CD4-positive, alpha-beta memory T cell (primary cell): Measurements from ENCODE around the gene SLC22A9. TPM values are rescaled to one million over a fixed set of nuclear protein-coding genes. Genes with fewer than 3 reads are reported as not detected.

Experiments
- CTCF ChIA-PET: fragments of 350-600 bp; sonication (Branson Sonifier 250); formaldehyde crosslinking; loops from one replicate; lab custom pipeline; 2021; ENCODE audit warnings: inconsistent platforms; ENCODE audit not compliant: partially characterized antibody; lab: Charles Lee
- POLR2A ChIA-PET: fragments of 350-600 bp; sonication (Branson Sonifier 250); formaldehyde crosslinking; loops from one replicate; lab custom pipeline; 2021; ENCODE audit not compliant: partially characterized antibody; lab: Charles Lee
- DNase-seq, 5 donors: peaks; one replicate each; pipeline versions ENCODE4 v3.0.0 to v3.0.0-alpha.2; 2020 to 2022; ENCODE audit warnings: mixed read lengths in 1 of 5
- H3K27ac ChIP-seq: one replicate; pipeline ENCODE4 v1.7.0; 2013; ENCODE audit warnings: low read depth, low read length
- H3K27me3 ChIP-seq: 2 replicates; pipeline ENCODE4 v1.7.0; 2013; ENCODE audit warnings: mild to moderate bottlenecking, low read length, moderate library complexity; ENCODE audit not compliant: insufficient read depth
- H3K36me3 ChIP-seq: 2 replicates; pipeline ENCODE4 v1.7.0; 2013; ENCODE audit warnings: mild to moderate bottlenecking, low read length, moderate library complexity; ENCODE audit not compliant: insufficient read depth
- H3K4me1 ChIP-seq: 2 replicates; pipeline ENCODE4 v1.7.0; 2013; ENCODE audit warnings: mild to moderate bottlenecking, low read length, moderate library complexity; ENCODE audit not compliant: insufficient read depth
- H3K4me3 ChIP-seq, 2 donors: one replicate each; pipeline ENCODE4 v1.7.0; 2013; ENCODE audit warnings: low read length in 2 of 2, mild to moderate bottlenecking in 1 of 2
- H3K9me3 ChIP-seq, 2 donors: one replicate each; pipeline ENCODE4 v1.7.0; 2013; ENCODE audit warnings: low read length in 2 of 2, control low read depth in 1 of 2; ENCODE audit not compliant: control insufficient read depth in 1 of 2
- H3K27ac Mint-ChIP-seq, 7 donors: one replicate each; pipeline ENCODE4 v1.8.0; 2020 to 2021; ENCODE audit warnings: mixed read lengths in 7 of 7, mild to moderate bottlenecking in 6 of 7, inconsistent platforms in 3 of 7, moderate library complexity in 3 of 7
- H3K27me3 Mint-ChIP-seq, 2 donors: one replicate each; pipeline ENCODE4 v1.8.0; 2020 to 2021; ENCODE audit warnings: mixed read lengths in 2 of 2
- H3K36me3 Mint-ChIP-seq, 2 donors: one replicate each; pipeline ENCODE4 v1.8.0; 2020 to 2021; ENCODE audit warnings: mixed read lengths in 2 of 2, inconsistent platforms in 1 of 2, mild to moderate bottlenecking in 1 of 2
- H3K4me1 Mint-ChIP-seq, 4 donors: one replicate each; pipeline ENCODE4 v1.8.0; 2020 to 2021; ENCODE audit warnings: mixed read lengths in 4 of 4, mild to moderate bottlenecking in 1 of 4
- H3K4me3 Mint-ChIP-seq, 8 donors: one replicate each; pipeline ENCODE4 v1.8.0; 2020 to 2021; ENCODE audit warnings: mixed read lengths in 8 of 8, mild to moderate bottlenecking in 7 of 8, moderate library complexity in 6 of 8, inconsistent platforms in 3 of 8
- H3K9me3 Mint-ChIP-seq, 8 donors: one replicate each; pipeline ENCODE4 v1.8.0; 2020 to 2021; ENCODE audit warnings: mixed read lengths in 8 of 8, mild to moderate bottlenecking in 5 of 8, inconsistent platforms in 3 of 8, moderate library complexity in 1 of 8
- intact Hi-C: fragments of 100-400 bp; cut with micrococcal nuclease; formaldehyde crosslinking; loops from one replicate; pipeline ENCODE4 v1.15.1; 2023
- polyA plus RNA-seq, 2 donors: library from polyadenylated mRNA; unstranded; fragments of 300-500 nt; fragmentation: Illumina TruSeq; gene quantifications; one replicate each; pipeline ENCODE4 v1.2.3, GENCODE V29; 2021
- total RNA-seq, 2 experiments: library from RNA; stranded (reverse); gene quantifications; one replicate each; pipeline ENCODE4 v1.2.3, GENCODE V29; 2021

Gene SLC22A9
- total and polyA plus RNA-seq, 4 experiments from 2014 or later, result not detected

- Mint-ChIP-seq H3K27ac (no peak overlapping the region), H3K4me3 (no peak overlapping the region), H3K9me3 (peaks cover 0 to 5% (median 0%) of the 10 kb centered on the region in 8 donors), H3K4me1 (peaks cover 3 to 13% (median 8%) of the 10 kb centered on the region in 4 donors), H3K27me3 (peaks cover 0 to 2% of the 10 kb centered on the region in 2 donors), H3K36me3 (no peaks in the 10 kb centered on the region)
- no peak for DNase-seq
- ChIA-PET POLR2A (no interaction called here), CTCF (no interaction called here)
- Histone ChIP-seq H3K4me1 (no peaks in the 10 kb centered on the region), H3K4me3 (no peak overlapping the region), H3K9me3 (no peaks in the 10 kb centered on the region), H3K27ac (no peak overlapping the region), H3K27me3 (no peaks in the 10 kb centered on the region), H3K36me3 (no peaks in the 10 kb centered on the region)
- intact Hi-C loops, result no loop called here
Observed at GRCh38 chr11:63444160-63444559, 74.6 kb downstream of the SLC22A9 start.

- DNase-seq, result no peak
- H3K4me1 Mint-ChIP-seq, result peaks cover 5 to 15% (median 8%) of the 10 kb centered on the region in 4 donors
- H3K4me1 ChIP-seq, result no peaks in the 10 kb centered on the region
- peaks cover 2 to 3% of the 10 kb centered on the region in 2 donors for H3K27me3 Mint-ChIP-seq
- POLR2A ChIA-PET, result no interaction called here
- intact Hi-C loops, result no loop called here
- H3K36me3 ChIP-seq, result no peaks in the 10 kb centered on the region
- CTCF ChIA-PET, result no interaction called here
- H3K4me3 Mint-ChIP-seq, result no peak overlapping the region
- H3K4me3 ChIP-seq, result no peak overlapping the region
- H3K9me3 ChIP-seq, result no peaks in the 10 kb centered on the region
- peaks cover 0 to 5% (median 0%) of the 10 kb centered on the region in 8 donors for H3K9me3 Mint-ChIP-seq
- no peaks in the 10 kb centered on the region for H3K27me3 ChIP-seq
- H3K27ac ChIP-seq, result no peak overlapping the region
- H3K36me3 Mint-ChIP-seq, result no peaks in the 10 kb centered on the region
- no peak overlapping the region for H3K27ac Mint-ChIP-seq
Observed at GRCh38 chr11:63445118-63445517, 75.5 kb downstream of the SLC22A9 start.

GRCh38 chr11:63445720-63446119 is 76.1 kb downstream of the SLC22A9 start:
- no peak overlapping the region for H3K27ac Mint-ChIP-seq
- peaks cover 2 to 9% of the 10 kb centered on the region in 2 donors for H3K27me3 Mint-ChIP-seq
- Histone ChIP-seq H3K27ac (no peak overlapping the region), H3K4me1 (no peaks in the 10 kb centered on the region), H3K27me3 (no peaks in the 10 kb centered on the region), H3K36me3 (no peaks in the 10 kb centered on the region), H3K9me3 (no peaks in the 10 kb centered on the region), H3K4me3 (no peak overlapping the region)
- peaks cover 5 to 15% (median 8%) of the 10 kb centered on the region in 4 donors for H3K4me1 Mint-ChIP-seq
- peaks cover 0 to 5% (median 0%) of the 10 kb centered on the region in 8 donors for H3K9me3 Mint-ChIP-seq
- no peaks in the 10 kb centered on the region for H3K36me3 Mint-ChIP-seq
- no peak for DNase-seq
- POLR2A ChIA-PET, result no interaction called here
- no peak overlapping the region for H3K4me3 Mint-ChIP-seq
- intact Hi-C loops, result no loop called here
- CTCF ChIA-PET, result no interaction called here

- no peaks in the 10 kb centered on the region for H3K36me3 ChIP-seq
- intact Hi-C loops, result no loop called here
- no peaks in the 10 kb centered on the region for H3K4me1 ChIP-seq
- peaks cover 5 to 12% (median 8%) of the 10 kb centered on the region in 4 donors for H3K4me1 Mint-ChIP-seq
- POLR2A ChIA-PET, result no interaction called here
- no peaks in the 10 kb centered on the region for H3K9me3 ChIP-seq
- CTCF ChIA-PET, result no interaction called here
- H3K36me3 Mint-ChIP-seq, result no peaks in the 10 kb centered on the region
- H3K27me3 Mint-ChIP-seq, result peaks cover 7 to 12% of the 10 kb centered on the region in 2 donors
- no peak overlapping the region for H3K4me3 ChIP-seq
- no peak overlapping the region for H3K27ac Mint-ChIP-seq
- no peak overlapping the region for H3K27ac ChIP-seq
- no peaks in the 10 kb centered on the region for H3K27me3 ChIP-seq
- H3K9me3 Mint-ChIP-seq, result no peaks in the 10 kb centered on the region
- no peak overlapping the region for H3K4me3 Mint-ChIP-seq
- no peak for DNase-seq
Observed at GRCh38 chr11:63448646-63449045, 79.1 kb downstream of the SLC22A9 start.

- H3K4me1 ChIP-seq, result no peaks in the 10 kb centered on the region
- Mint-ChIP-seq H3K4me1 (no peaks in the 10 kb centered on the region), H3K27ac (no peak overlapping the region)
Observed at GRCh38 chr11:63459586-63459985, 90.0 kb downstream of the SLC22A9 start.

More at GRCh38 chr11:63459586-63459985, 90.0 kb downstream of the SLC22A9 start:
- Histone ChIP-seq H3K4me3 (no peak overlapping the region), H3K27ac (no peak overlapping the region), H3K36me3 (no peaks in the 10 kb centered on the region), H3K27me3 (peaks cover 9% of the 10 kb centered on the region), H3K9me3 (no peaks in the 10 kb centered on the region)
- ChIA-PET CTCF (no interaction called here), POLR2A (no interaction called here)
- peaks cover 7 to 9% of the 10 kb centered on the region in 2 donors for H3K27me3 Mint-ChIP-seq
- H3K9me3 Mint-ChIP-seq, result peaks cover 0 to 2% (median 0%) of the 10 kb centered on the region in 8 donors
- no peak overlapping the region for H3K4me3 Mint-ChIP-seq
- DNase-seq, result no peak
- intact Hi-C loops, result no loop called here
- no peaks in the 10 kb centered on the region for H3K36me3 Mint-ChIP-seq

Other genes with a start within 250 kb of the SLC22A9 start
- not detected for gene SLC22A24, start 225.6 kb upstream of the SLC22A9 start, total RNA-seq
- not detected for gene SLC22A24, start 225.6 kb upstream of the SLC22A9 start, polyA plus RNA-seq
- not detected for gene SLC22A25, start 126.2 kb upstream of the SLC22A9 start, total RNA-seq
- gene SLC22A25, start 126.2 kb upstream of the SLC22A9 start, polyA plus RNA-seq, result not detected
- not detected for gene PLAAT5, start 121.4 kb downstream of the SLC22A9 start, total RNA-seq
- not detected for gene PLAAT5, start 121.4 kb downstream of the SLC22A9 start, polyA plus RNA-seq
- not detected for gene LGALS12, start 136.3 kb downstream of the SLC22A9 start, total RNA-seq
- gene LGALS12, start 136.3 kb downstream of the SLC22A9 start, polyA plus RNA-seq, result not detected
- gene PLAAT4, start 167.0 kb downstream of the SLC22A9 start, total RNA-seq, result 100 to 1,000 TPM; 152 to 167 TPM
- 100 to 1,000 TPM; 387 to 416 TPM for gene PLAAT4, start 167.0 kb downstream of the SLC22A9 start, polyA plus RNA-seq
- gene PLAAT2, start 193.6 kb downstream of the SLC22A9 start, total RNA-seq, result not detected
- gene PLAAT2, start 193.6 kb downstream of the SLC22A9 start, polyA plus RNA-seq, result under 1 TPM in 1 of 2 donors, not detected in 1; 0.48 TPM
- gene PLAAT3, start 244.6 kb downstream of the SLC22A9 start, total RNA-seq, result 1 to 10 TPM; 3.6 to 4.7 TPM
- gene PLAAT3, start 244.6 kb downstream of the SLC22A9 start, polyA plus RNA-seq, result 1 to 10 TPM; 7.4 to 9.2 TPM